Mesothelial cell of epicardium (in vitro differentiated cells): ENCODE results near the gene PLEKHG7. TPM values are rescaled to one million over a fixed set of nuclear protein-coding genes. Genes with fewer than 3 reads are reported as not detected.
"Not testable (repeated sequence)": the region's sequence is repeated elsewhere in the genome, so short reads cannot be mapped to it uniquely, and the experiment has no call there.

ENCODE experiments used
- DNase-seq, 2 experiments: peaks; one replicate each; pipeline ENCODE4 v3.0.0; 2021; ENCODE audit warnings: low spot score in 2 of 2; ENCODE audit not compliant: unreplicated experiment in 2 of 2
- H3K27ac Mint-ChIP-seq: 2 replicates; pipeline ENCODE4 v1.8.0; 2021; ENCODE audit warnings: mixed read lengths
- H3K27me3 Mint-ChIP-seq: 2 replicates; pipeline ENCODE4 v1.8.0; 2021; ENCODE audit warnings: low read depth, mixed read lengths
- H3K36me3 Mint-ChIP-seq: 2 replicates; pipeline ENCODE4 v1.8.0; 2021; ENCODE audit warnings: mixed read lengths
- H3K4me1 Mint-ChIP-seq: 2 replicates; pipeline ENCODE4 v1.8.0; 2021; ENCODE audit warnings: mixed read lengths
- H3K4me3 Mint-ChIP-seq: 2 replicates; pipeline ENCODE4 v1.8.0; 2021; ENCODE audit warnings: mild to moderate bottlenecking, moderate library complexity, mixed read lengths
- H3K9me3 Mint-ChIP-seq: 2 replicates; pipeline ENCODE4 v1.8.0; 2021; ENCODE audit warnings: mixed read lengths
- total RNA-seq: library from RNA; stranded (reverse); gene quantifications from 3 replicates; pipeline ENCODE4 v1.2.1, GENCODE V29; 2021
- TF ChIP-seq, protein P1 (sequence below): fragments of 200-600 bp; sonication (generic); IDR thresholded peaks from one replicate; pipeline ENCODE4 v1.5.0; 2021; ENCODE audit warnings: antibody characterized with exemption; ENCODE audit not compliant: unreplicated experiment

The PLEKHG7 gene
- total RNA-seq, 1 donor from 2014 or later = not detected

DNA sequence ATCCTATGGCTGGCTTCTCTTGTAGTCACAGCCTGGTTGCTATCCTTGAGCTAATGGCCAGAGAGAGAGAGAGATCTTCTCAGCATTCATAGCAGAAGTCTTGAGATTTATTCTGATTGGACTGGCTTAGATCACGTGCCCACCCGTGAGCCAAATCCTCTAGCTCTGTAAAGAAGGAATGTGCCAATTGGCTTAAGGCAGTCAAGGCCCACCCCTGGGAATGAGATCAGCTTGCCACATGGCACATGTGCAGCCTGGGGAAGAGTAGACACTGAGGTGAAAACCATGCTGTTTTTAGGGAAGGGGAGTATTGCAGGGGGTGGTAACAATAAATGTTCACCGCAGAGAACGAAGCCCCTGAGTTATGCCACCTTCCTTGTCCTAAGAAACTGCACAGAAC is 36.3 kb downstream of the PLEKHG7 start:
- no peak overlapping the region for H3K4me3 Mint-ChIP-seq
- no peaks in the 10 kb centered on the region for H3K36me3 Mint-ChIP-seq
- H3K9me3 Mint-ChIP-seq = no peaks in the 10 kb centered on the region
- peaks cover 2% of the 10 kb centered on the region for H3K27me3 Mint-ChIP-seq
- no peak for DNase-seq
- TF ChIP-seq, protein P1, sequence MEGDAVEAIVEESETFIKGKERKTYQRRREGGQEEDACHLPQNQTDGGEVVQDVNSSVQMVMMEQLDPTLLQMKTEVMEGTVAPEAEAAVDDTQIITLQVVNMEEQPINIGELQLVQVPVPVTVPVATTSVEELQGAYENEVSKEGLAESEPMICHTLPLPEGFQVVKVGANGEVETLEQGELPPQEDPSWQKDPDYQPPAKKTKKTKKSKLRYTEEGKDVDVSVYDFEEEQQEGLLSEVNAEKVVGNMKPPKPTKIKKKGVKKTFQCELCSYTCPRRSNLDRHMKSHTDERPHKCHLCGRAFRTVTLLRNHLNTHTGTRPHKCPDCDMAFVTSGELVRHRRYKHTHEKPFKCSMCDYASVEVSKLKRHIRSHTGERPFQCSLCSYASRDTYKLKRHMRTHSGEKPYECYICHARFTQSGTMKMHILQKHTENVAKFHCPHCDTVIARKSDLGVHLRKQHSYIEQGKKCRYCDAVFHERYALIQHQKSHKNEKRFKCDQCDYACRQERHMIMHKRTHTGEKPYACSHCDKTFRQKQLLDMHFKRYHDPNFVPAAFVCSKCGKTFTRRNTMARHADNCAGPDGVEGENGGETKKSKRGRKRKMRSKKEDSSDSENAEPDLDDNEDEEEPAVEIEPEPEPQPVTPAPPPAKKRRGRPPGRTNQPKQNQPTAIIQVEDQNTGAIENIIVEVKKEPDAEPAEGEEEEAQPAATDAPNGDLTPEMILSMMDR = no peak
- no peak overlapping the region for H3K27ac Mint-ChIP-seq
- peaks cover 3% of the 10 kb centered on the region for H3K4me1 Mint-ChIP-seq

DNA sequence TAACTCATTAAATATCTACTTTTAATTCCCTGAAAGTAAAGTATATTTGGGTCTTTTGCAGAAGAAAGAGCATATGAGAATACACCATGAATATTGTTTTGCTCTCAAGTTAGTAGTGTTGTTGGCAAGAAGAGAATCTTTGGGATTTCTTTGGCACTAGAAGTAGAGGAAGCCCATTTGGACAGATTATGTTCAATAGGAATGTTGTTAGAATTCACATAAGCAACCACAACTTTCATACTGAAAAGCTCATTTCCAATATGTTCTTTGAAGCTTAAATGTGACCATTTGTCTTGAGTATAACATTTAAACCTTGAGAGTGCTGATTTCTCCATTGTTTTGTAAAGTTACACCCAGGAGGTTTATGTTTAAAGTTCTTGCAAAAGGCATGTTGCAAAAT is 37.6 kb downstream of the PLEKHG7 start:
- H3K4me1 Mint-ChIP-seq = peaks cover 4% of the 10 kb centered on the region
- H3K36me3 Mint-ChIP-seq = no peaks in the 10 kb centered on the region
- peaks cover 2% of the 10 kb centered on the region for H3K27me3 Mint-ChIP-seq
- H3K27ac Mint-ChIP-seq = no peak overlapping the region
- no peaks in the 10 kb centered on the region for H3K9me3 Mint-ChIP-seq
- TF ChIP-seq, protein P1 = no peak
- no peak overlapping the region for H3K4me3 Mint-ChIP-seq
- DNase-seq = no peak

DNA sequence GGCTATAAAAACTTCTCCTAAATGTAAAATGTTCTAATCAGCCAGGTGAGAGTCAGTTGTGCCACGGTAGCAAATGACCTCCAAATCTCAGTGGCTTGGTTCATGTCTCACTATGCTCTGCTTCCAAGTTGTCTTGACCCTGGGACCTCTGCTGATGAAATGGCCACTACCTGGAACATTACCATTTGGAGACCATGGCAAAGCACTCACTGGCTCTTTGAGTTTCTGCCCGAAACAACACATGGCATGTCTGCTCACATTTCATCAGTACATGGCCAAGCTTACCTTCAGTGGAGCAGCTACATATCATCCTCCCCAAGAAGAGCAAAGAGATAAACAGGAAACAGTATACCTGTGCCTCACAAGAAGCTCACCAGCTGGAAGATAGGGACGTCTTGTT is 40.2 kb downstream of the PLEKHG7 start:
- Mint-ChIP-seq H3K4me1 (peaks cover 7% of the 10 kb centered on the region), H3K27ac (no peak overlapping the region), H3K27me3 (peaks cover 2% of the 10 kb centered on the region), H3K9me3 (no peaks in the 10 kb centered on the region), H3K4me3 (no peak overlapping the region), H3K36me3 (no peaks in the 10 kb centered on the region)
- TF ChIP-seq, protein P1 = no peak
- DNase-seq = no peak

DNA sequence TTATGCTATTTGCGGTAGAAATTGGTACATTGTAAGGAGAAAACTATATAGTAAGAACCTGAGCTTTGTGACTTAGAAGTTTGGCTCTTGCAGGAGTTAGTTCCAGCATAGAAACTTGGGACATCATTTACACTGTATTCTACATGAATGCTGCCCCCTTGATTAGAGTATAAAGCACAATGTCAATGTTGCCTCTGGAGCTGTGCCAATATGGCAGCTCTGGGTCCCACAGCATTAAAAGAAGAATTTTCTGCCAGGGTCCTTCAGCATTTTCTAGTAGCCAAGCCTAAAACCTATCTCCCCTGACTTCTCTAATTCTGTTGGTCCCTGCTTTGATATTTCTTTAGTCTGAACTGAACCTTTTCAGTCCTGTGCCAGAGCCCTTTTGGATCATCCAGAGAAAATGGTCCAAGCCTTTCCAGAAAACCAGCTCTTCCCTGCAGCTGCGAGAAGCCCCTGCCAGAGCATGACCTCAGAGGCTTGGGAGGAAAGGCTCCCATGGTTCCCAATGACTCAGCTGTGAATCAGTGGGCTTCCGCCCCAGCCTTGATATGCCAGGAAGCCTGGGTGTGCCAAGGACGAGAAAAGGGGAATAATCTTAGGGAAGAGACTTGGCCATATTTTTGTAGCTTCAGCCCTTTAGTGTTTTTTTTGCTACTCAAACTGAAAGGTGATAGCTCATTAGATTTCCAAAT is 43.2 kb downstream of the PLEKHG7 start:
- TF ChIP-seq, protein P1 = no peak
- Mint-ChIP-seq H3K4me3 (no peak overlapping the region), H3K27me3 (peaks cover 2% of the 10 kb centered on the region), H3K36me3 (no peaks in the 10 kb centered on the region), H3K27ac (no peak overlapping the region), H3K4me1 (peaks cover 7% of the 10 kb centered on the region), H3K9me3 (no peaks in the 10 kb centered on the region)
- no peak for DNase-seq

DNA sequence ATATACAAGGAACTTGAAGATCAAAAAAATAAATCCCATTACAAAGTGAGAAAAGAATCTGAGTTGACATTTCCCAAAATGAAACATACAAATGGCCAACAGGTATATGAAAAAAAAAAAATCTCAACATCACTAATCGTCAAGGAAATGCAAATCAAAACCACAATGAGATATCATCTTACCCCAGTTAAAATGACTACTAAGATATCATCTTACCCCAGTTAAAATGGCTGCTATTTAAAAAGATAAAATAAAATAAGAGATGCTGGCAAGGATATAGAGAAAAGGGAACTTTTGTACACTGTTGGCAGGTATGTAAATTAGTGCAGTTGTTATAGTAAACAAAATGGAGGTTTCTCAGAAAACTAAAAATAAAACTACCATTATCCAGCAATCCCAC is 44.4 kb downstream of the PLEKHG7 start:
- TF ChIP-seq, protein P1 = no peak
- Mint-ChIP-seq H3K4me3 (no peak overlapping the region), H3K36me3 (no peaks in the 10 kb centered on the region), H3K4me1 (peaks cover 7% of the 10 kb centered on the region), H3K9me3 (no peaks in the 10 kb centered on the region), H3K27me3 (peaks cover 1% of the 10 kb centered on the region), H3K27ac (no peak overlapping the region)
- DNase-seq = no peak

DNA sequence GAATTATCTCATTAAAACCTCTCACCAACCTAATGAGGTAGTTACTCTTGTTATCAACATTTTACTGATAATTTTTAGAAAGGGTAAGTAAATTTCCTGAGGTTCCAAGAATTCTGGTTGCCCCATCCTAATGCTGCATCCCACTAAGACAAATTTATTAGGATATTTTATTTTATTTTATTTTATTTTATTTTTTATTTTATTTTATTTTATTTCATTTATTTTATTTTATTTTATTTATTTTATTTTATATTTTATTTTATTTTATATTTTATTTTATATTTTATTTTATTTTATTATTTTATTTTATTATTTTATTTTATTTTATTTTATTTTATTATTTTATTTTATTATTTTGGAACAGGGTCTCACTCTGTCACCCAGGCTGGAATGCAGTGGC is 46.9 kb downstream of the PLEKHG7 start:
- not testable (repeated sequence) for DNase-seq, H3K27me3 Mint-ChIP-seq, H3K4me3 Mint-ChIP-seq, H3K9me3 Mint-ChIP-seq, H3K27ac Mint-ChIP-seq, H3K4me1 Mint-ChIP-seq, H3K36me3 Mint-ChIP-seq
